IMR-90 (cell line): ENCODE results near the gene LZIC.

Experiments used
- BHLHE40 ChIP-seq: fragments of 150-350 bp; IDR thresholded peaks from 2 replicates; pipeline ENCODE4 v1.6.1; 2016; ENCODE audit warnings: mild to moderate bottlenecking, low read depth, low read length
- CEBPB ChIP-seq: IDR thresholded peaks from 2 replicates; pipeline ENCODE4 v1.6.1; 2012; ENCODE audit warnings: low read depth, low read length, improper control_type of control experiment
- CHD1 ChIP-seq: IDR thresholded peaks from 2 replicates; pipeline ENCODE4 v1.6.1; 2012; ENCODE audit warnings: low read depth, low read length, improper control_type of control experiment
- FOS ChIP-seq: fragments of 150-350 bp; IDR thresholded peaks from 2 replicates; pipeline ENCODE4 v1.6.1; 2016; ENCODE audit warnings: low read depth, low read length
- MAZ ChIP-seq: IDR thresholded peaks from 2 replicates; pipeline ENCODE4 v1.6.1; 2012; ENCODE audit warnings: low read depth, mild to moderate bottlenecking, low read length, improper control_type of control experiment, moderate library complexity, borderline replicate concordance
- MXI1 ChIP-seq: IDR thresholded peaks from 2 replicates; pipeline ENCODE4 v1.6.1; 2012; ENCODE audit warnings: low read depth, mild to moderate bottlenecking, low read length, moderate library complexity, borderline replicate concordance
- POLR2A ChIP-seq: IDR thresholded peaks from 2 replicates; pipeline ENCODE4 v1.6.1; 2012; ENCODE audit warnings: mild to moderate bottlenecking, low read depth, low read length
- RCOR1 ChIP-seq: IDR thresholded peaks from 2 replicates; pipeline ENCODE4 v1.6.1; 2012; ENCODE audit warnings: mild to moderate bottlenecking, low read length, improper control_type of control experiment; ENCODE audit not compliant: insufficient replicate concordance
- RFX5 ChIP-seq: IDR thresholded peaks from 2 replicates; pipeline ENCODE4 v1.8.0; 2012; ENCODE audit warnings: low read depth, mild to moderate bottlenecking, low read length, moderate library complexity
- TF ChIP-seq, protein P1 (sequence below): conservative IDR thresholded peaks from 2 replicates; pipeline ENCODE4 v1.5.1; 2012; ENCODE audit warnings: mild to moderate bottlenecking, low read depth, low read length, improper control_type of control experiment
- TF ChIP-seq, protein P2 (sequence below): fragments of 150-350 bp; IDR thresholded peaks from 2 replicates; pipeline ENCODE4 v1.6.1; 2017; ENCODE audit warnings: mild to moderate bottlenecking, antibody characterized with exemption, low read length, low read depth

GRCh38 chr1:9985001-9985400, 41.8 kb upstream of the LZIC start:
- TF ChIP-seq, protein P1, sequence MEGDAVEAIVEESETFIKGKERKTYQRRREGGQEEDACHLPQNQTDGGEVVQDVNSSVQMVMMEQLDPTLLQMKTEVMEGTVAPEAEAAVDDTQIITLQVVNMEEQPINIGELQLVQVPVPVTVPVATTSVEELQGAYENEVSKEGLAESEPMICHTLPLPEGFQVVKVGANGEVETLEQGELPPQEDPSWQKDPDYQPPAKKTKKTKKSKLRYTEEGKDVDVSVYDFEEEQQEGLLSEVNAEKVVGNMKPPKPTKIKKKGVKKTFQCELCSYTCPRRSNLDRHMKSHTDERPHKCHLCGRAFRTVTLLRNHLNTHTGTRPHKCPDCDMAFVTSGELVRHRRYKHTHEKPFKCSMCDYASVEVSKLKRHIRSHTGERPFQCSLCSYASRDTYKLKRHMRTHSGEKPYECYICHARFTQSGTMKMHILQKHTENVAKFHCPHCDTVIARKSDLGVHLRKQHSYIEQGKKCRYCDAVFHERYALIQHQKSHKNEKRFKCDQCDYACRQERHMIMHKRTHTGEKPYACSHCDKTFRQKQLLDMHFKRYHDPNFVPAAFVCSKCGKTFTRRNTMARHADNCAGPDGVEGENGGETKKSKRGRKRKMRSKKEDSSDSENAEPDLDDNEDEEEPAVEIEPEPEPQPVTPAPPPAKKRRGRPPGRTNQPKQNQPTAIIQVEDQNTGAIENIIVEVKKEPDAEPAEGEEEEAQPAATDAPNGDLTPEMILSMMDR = no peak
- no peak for TF ChIP-seq RFX5
- TF ChIP-seq BHLHE40 = no peak
- TF ChIP-seq, protein P2, sequence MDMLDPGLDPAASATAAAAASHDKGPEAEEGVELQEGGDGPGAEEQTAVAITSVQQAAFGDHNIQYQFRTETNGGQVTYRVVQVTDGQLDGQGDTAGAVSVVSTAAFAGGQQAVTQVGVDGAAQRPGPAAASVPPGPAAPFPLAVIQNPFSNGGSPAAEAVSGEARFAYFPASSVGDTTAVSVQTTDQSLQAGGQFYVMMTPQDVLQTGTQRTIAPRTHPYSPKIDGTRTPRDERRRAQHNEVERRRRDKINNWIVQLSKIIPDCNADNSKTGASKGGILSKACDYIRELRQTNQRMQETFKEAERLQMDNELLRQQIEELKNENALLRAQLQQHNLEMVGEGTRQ = no peak
- TF ChIP-seq MXI1 = no peak
- TF ChIP-seq CHD1 = no peak
- TF ChIP-seq RCOR1 = no peak
- no peak for TF ChIP-seq MAZ
- no peak for TF ChIP-seq POLR2A
- no peak for TF ChIP-seq FOS
- no peak for TF ChIP-seq CEBPB
